Regular cardiac myocyte (primary cell): ENCODE data around the gene NPRL2. TPM values are rescaled to one million over a fixed set of nuclear protein-coding genes. Genes with fewer than 3 reads are reported as not detected.

Source experiments
- total RNA-seq: library from RNA; depleted of rRNA; stranded (reverse); fragments of >200 nt; gene quantifications from 2 replicates; pipeline ENCODE4 v1.2.3, GENCODE V29; 2014

NPRL2 gene
- total RNA-seq = 24.7 and 25.4 TPM in 2 replicates

GRCh38 chr3:50350527-50351322, at the start of gene NPRL2, which contains the start of gene CYB561D2:
Gene NPRL2 (minus strand): TSS chr3:50350775. CDS start chr3:50350652, 123 bp downstream.
Gene CYB561D2 (plus strand): TSS chr3:50350862. CDS start chr3:50351434, 572 bp downstream.

GRCh38 chr3:50358911-50359759, 8.6 kb upstream of the NPRL2 start, which contains the start of gene TMEM115:
Gene TMEM115 (minus strand): TSS chr3:50359521. CDS start chr3:50359063, 458 bp downstream.

GRCh38 chr3:50345586-50346234, 4.9 kb downstream of the NPRL2 start, which contains the start of gene ZMYND10:
Gene ZMYND10 (minus strand): TSS chr3:50345732. CDS start chr3:50345579, 153 bp downstream.

GRCh38 chr3:50340448-50341329, 9.9 kb downstream of the NPRL2 start, which contains the start of gene RASSF1:
Gene RASSF1 (minus strand): TSS chr3:50340836. CDS start chr3:50340805, 31 bp downstream.

GRCh38 chr3:50327943-50328691, 22.5 kb downstream of the NPRL2 start, which contains the start of gene TUSC2:
Gene TUSC2 (minus strand): TSS chr3:50328223. CDS start chr3:50328099, 124 bp downstream.

GRCh38 chr3:50322386-50323091, 28.0 kb downstream of the NPRL2 start, which contains the start of gene HYAL2:
Gene HYAL2 (minus strand): TSS chr3:50322745. CDS start chr3:50320489, 2,256 bp downstream.

GRCh38 chr3:50303013-50303815, 47.4 kb downstream of the NPRL2 start, which contains the start of gene HYAL1:
Gene HYAL1 (minus strand): TSS chr3:50303574. CDS start chr3:50302956, 618 bp downstream.

GRCh38 chr3:50298836-50299637, 51.5 kb downstream of the NPRL2 start, which contains the start of the genes HYAL3 and NAA80:
Gene HYAL3 (minus strand): TSS chr3:50299405. CDS start chr3:50295602, 3,803 bp downstream.
Gene NAA80 (minus strand): TSS chr3:50299405. CDS start chr3:50297463, 1,942 bp downstream.

Other genes with a start within 250 kb of the NPRL2 start
- 1.7 and 1.9 TPM in 2 replicates for gene SEMA3F, start 195.5 kb downstream of the NPRL2 start, total RNA-seq
- not detected in 2 replicates for gene GNAT1, start 159.2 kb downstream of the NPRL2 start, total RNA-seq
- not detected in 2 replicates for gene SLC38A3, start 145.5 kb downstream of the NPRL2 start, total RNA-seq
- 164 and 291 TPM in 2 replicates for gene GNAI2, start 114.6 kb downstream of the NPRL2 start, total RNA-seq
- 1.2 and 2.8 TPM in 2 replicates for gene SEMA3B, start 81.6 kb downstream of the NPRL2 start, total RNA-seq
- gene LSMEM2, start 71.7 kb downstream of the NPRL2 start, total RNA-seq = under 0.01 TPM in 1 of 2 replicates, not detected in the other
- 54.1 and 164 TPM in 2 replicates for gene IFRD2, start 58.3 kb downstream of the NPRL2 start, total RNA-seq
- 5.2 and 6.8 TPM in 2 replicates for gene HYAL3, start 51.4 kb downstream of the NPRL2 start, total RNA-seq
- 2.1 and 3.9 TPM in 2 replicates for gene NAA80, start 51.4 kb downstream of the NPRL2 start, total RNA-seq
- gene HYAL1, start 47.2 kb downstream of the NPRL2 start, total RNA-seq = 0.96 and 2.5 TPM in 2 replicates
- 60.6 and 83.6 TPM in 2 replicates for gene HYAL2, start 28.0 kb downstream of the NPRL2 start, total RNA-seq
- 16.6 and 21.3 TPM in 2 replicates for gene TUSC2, start 22.6 kb downstream of the NPRL2 start, total RNA-seq
- gene RASSF1, start 9.9 kb downstream of the NPRL2 start, total RNA-seq = 32.8 and 49.3 TPM in 2 replicates
- gene ZMYND10, start 5.0 kb downstream of the NPRL2 start, total RNA-seq = 0.58 and 0.85 TPM in 2 replicates
- gene CYB561D2, start 87 bp upstream of the NPRL2 start, total RNA-seq = 34.1 and 46.2 TPM in 2 replicates
- gene TMEM115, start 8.7 kb upstream of the NPRL2 start, total RNA-seq = 38.3 and 43.1 TPM in 2 replicates
- not detected in 2 replicates for gene CACNA2D2, start 152.9 kb upstream of the NPRL2 start, total RNA-seq
- 8.2 and 22.0 TPM in 2 replicates for gene C3orf18, start 217.0 kb upstream of the NPRL2 start, total RNA-seq
- 13.5 and 15.9 TPM in 2 replicates for gene HEMK1, start 218.7 kb upstream of the NPRL2 start, total RNA-seq